Umbilical cord (tissue), 2 donors: Measurements from ENCODE around the gene TRMT2A. TPM values are rescaled to one million over a fixed set of nuclear protein-coding genes. Genes with fewer than 3 reads are reported as not detected.

ENCODE experiments used
- DNase-seq: peaks from one replicate; pipeline ENCODE4 v3.0.0-alpha.2; 2015; ENCODE audit warnings: low spot score
- total RNA-seq: library from RNA; depleted of rRNA; stranded (reverse); fragments of >200 nt; gene quantifications from one replicate; pipeline ENCODE4 v1.2.3, GENCODE V29; 2014; ENCODE audit warnings: low replicate concordance; ENCODE audit not compliant: insufficient read depth

The TRMT2A gene
- total RNA-seq, 1 donor from 2014 or later: 30.8 TPM

DNA sequence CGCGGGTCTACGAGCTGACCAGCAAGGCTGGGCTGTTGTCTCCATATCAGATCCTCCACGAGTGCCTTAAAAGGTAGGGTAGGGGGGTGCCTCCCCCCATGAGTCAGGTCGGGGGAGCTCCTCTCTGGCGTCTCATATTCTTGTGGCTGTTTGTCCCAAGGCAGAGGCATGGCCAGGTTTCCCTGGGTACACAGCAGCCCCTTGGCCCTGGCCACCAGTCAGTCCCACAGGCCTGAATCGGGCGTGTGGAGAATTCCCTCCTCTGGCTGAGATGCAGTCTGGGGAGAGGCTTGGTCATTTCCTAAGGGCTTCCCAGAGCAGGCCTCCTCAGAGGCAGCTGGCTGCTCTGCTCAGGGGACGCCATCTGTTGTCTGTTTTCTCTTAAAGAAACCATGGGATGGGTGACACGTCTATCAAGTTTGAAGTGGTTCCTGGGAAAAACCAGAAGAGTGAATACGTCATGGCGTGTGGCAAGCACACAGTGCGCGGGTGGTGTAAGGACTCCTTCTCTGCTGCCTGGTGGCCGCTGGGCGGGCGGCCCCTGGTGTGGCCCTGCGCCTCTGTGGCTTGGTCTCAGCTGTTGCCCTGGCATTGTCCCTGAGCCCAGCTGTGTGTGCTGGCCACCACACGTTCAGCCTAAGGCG lies 10.7 kb downstream of the TRMT2A start:
- DNase-seq: no peak

DNA sequence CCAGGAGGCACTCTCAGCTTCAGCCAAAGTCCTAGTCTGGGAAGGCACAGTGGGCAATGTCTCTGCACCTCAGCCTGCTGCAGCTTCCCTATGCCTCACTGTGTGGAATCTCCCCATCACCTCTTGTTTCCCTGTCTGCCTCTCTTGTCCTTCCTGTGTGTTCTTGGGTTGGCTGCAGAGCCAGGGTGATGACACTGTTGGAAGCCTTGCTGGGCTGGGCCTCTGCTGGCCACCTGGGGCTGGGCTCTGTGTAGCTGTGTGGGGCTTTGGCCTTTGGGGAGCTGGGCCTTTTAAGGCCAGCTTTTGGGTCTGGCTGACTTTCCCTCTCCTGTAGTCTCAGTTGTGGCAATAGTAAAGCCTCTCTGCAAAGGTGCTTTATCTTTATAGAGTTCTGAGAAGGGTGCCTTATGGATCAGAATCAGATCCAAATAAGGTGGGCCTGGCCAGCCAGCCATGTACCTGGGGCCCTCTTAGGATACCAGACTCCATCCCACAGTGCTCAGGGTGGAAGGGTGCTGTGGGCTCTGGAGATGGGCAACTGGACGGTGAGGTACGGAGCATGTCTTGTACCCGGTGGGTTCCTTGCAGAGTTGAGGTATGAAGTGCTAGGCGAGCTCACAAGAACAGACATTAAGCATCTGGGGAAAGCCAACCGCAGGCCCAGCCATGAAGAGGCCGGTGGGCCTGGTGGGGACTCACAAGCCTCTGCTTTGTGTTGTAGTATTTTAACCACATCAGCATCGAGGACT lies 11.4 kb downstream of the TRMT2A start:
- DNase-seq: no peak

DNA sequence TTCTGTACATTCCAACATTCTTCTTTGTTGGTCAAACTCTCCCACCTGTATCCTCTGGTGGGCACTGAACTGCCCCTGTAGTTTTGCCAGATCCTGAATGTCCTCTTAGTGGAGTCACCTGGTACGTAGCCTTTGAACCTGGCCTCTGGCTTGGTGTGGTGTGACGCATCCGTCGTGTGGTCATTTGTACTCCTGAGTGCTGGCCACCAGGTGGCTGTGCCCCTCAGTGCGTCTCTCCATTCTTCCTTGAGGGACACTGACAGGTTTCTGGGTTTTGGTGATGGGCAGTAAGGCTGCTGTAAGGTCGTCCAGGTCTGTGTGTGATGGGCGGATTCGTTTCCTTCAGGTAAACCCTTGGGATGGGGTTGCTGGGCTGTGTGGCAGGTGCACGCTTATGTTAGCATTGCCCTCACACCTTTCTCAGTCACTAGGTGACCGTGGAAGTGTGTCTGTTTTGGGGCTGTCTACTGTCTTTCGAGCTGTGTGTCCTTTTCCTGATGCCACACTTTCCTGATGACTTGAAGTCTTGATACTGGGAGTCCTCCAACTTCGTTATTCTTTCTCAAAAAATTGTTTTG lies 14.7 kb downstream of the TRMT2A start:
- DNase-seq: no peak

DNA sequence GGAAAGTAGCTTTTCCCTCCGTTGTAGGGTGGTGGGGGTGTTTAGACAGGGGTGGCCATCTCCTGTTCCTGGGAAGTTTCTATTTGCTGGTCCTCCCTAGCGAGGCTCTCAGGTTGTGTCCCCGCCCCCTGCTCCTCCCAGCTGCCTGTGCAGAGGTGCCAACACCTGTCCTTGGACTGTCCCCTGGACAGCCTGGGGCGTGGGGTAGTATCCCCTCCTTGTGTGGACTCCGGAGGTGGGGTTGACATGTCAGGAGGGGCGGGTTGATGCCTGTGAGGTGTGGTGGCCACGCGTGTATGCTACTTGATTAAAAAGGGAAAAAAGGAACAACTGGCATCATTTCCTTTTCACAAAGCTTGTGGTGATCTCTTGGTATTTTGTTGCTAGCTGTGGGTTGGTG lies 15.4 kb downstream of the TRMT2A start:
- DNase-seq: no peak

DNA sequence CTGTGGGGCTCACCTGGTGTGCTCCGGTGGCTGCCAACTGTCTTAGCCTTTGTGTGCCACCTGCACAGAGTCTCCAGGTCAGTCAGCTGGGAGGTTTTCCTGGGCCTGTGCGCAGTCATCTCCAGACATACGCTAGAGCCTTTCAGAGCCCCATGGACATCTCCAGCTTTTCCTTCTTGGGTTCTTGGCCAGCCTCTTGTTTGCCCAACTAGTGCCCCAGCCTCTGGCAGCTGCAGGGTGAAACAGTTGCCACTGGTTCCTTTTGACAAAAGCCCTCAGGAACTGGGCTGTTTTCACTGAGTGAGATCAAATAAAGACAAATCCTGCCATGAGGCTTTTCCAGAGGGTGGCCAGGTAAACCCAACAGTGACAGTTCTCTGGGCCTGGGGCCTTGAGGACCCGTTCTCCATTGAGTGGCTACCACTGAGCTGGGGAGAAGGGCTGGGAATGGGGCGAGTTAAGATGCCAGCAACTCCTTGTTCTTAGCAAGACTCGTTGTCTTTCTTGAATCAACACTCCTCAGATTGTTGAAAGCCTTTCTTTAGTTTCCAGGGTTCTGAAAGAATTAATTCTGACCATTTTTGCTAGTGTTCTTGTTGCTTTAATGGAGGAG lies 17.8 kb downstream of the TRMT2A start:
- no peak for DNase-seq

DNA sequence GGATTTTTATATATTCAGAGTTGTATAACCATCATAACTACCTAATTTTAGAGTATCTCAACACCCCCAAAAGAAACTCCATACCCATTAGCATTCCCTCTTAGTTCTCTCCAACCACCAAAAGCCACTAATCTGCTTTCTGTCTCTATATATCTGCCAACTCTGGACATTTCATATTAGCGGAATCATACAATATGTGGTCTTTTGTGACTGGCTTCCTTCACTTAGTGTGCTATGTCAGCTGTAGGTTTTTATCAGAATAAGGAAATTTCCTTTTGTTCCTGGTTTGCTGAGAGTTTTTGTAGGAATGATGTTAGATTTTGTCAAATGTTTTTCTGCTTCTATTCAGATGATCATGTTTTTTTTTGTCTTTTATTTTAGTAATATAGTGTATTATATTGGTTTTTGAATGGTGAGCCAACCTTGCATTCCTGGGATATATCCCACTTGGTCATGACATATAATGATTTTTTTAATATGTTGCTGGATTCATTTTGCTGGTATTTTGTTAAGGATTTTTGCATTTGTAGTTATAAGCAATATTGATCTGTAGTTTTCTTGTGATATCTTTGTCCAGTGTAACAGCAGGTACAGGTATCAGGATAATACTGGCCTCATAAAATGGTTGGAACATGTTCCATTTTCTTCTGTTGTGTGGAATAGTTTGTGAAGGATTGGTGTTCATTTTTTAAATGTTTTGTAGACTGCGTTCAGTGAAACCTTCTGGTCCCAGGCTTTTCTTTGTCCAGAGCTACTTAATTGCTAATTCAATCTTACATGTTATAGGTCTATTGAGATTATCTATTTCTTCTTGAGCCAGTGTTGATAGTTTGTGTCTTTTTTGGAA lies 20.2 kb downstream of the TRMT2A start:
- no peak for DNase-seq

DNA sequence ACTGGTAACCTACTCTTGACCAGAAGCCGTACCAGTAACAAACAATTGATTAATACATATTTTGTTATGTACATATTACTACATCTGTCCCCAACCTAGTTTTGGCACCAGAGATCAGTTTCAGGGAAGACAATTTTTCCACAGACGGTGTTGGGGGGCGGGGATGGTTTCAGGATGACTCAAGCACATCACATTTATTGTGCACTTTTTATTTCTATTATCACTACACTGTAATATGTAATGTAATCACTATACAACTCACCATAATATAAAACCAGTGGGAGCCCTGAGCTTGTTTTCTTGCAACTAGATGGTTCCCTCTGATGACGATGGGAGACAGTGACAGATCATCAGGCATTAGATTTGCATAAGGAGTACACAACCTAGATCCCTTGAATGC lies 21.5 kb downstream of the TRMT2A start:
- DNase-seq: no peak

DNA sequence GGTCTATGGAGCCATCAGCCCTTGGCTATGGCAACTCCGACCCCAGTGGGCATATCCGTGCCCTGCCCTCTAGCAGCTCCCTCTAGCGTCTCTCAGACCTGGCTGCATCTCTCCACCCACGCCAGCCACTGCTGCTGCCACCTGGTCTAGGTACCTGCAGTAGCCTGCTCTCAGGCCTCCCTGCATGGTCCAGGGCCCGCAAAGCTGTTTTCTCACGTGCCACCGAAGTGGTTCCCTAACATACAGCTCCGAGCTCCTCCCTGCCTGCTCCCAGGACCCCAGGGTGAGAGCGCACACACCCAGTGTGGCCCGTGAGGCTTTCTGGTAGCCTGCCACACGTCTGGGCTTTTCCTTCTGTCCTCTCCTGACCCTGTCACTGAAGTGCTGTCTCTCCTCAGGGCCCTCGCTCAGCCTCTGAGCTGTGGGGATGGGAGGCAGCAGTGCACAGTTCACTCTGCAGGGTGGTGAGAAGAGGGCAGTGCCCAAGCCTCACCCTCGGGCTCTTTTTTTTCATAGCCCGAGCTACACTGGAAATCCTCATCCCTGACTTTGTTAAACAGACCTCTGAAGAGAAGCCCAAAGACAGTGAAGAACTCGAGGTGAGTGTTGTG lies 22.7 kb downstream of the TRMT2A start:
- DNase-seq: no peak

DNA sequence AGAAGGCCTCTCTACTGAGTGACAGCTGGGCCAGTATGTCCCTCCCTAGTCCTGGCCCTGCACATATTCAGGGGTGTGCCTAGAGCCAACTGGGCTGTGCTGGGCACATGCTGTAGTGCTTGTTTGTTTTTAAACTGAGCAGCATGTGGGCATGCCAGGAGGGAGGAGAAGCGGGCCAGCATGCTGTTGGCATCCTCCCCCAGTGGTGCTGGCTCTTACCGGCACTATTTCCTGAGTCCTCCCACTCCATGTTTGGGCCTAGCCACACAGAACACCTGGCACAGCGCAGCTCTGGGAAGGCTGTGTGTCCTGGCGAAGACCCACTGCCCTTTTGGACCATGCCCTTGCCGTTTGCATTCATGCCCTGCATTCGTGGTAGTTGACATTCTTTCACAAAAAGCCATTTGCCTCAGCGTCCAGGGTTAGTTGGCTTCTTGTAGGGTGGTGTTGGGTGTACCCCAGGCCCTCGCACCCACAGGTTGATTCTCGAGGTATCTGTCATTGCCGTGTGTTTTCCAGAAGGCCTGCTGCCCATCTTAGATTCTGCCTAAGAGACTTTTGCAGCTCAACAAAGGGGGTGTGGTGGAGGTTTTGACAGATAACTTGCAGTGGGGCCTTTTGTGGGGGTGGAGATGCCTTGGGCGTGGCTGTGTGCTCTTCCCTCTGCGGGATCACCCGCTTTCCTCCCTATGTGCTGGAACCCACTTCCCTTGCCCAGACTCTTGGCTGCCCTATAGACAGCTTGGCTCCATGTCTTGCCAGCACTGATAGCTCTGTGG lies 23.4 kb downstream of the TRMT2A start:
- DNase-seq: no peak

DNA sequence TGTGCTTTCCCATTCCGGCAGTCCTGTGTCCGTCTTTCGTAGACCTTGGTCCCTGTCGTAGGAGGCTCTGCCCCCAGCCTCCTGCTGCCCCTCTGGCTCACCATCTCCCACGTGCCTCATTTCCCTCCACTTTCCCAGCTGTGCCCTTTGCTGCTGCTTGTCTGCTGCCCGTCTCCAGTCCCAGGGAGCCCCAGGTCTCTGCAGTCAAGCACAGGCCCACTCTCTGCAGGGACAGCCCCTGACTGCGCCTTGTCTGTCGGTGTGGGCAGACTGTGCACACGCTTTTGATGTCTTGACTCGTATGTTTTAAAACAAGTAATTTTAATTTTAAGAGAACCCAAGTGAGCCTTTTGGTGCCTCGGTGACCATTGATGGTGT lies 24.6 kb downstream of the TRMT2A start:
- no peak for DNase-seq

DNA sequence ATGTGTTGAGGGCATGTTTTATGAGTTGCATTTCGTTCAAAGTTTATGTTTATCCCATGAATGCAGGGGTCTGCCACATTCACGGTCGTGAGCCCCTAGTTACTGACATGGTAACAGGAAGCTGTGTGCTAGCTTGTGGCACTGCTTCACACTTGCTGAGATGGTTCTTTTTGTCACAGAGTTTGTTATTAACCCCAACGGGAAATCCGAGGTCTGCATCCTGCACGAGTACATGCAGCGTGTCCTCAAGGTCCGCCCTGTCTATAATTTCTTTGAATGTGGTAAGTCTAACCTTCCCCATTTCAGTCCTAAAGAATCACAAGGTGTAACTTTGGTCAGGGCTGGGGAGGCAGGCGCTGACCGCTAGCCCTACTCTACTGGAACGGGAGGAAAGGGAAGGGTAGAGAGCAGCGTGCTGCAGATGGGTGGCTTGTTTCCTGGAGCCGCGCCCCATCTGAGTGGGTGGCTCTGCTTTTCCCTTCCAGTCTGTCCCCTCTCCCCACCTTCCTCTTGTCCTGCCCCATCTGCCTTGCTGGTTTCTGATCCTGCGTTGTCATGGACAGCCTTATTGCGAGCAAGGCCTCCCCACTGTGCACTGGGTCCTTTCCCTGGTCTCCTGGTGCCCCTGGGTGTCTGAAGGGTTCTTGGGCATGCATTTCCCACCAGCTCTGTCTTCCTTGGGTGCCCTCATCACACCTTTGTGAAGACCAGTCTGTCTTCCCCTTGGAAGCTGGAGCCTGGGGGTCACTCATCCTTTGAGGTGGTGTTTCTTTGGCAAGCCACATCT lies 25.1 kb downstream of the TRMT2A start:
- no peak for DNase-seq

DNA sequence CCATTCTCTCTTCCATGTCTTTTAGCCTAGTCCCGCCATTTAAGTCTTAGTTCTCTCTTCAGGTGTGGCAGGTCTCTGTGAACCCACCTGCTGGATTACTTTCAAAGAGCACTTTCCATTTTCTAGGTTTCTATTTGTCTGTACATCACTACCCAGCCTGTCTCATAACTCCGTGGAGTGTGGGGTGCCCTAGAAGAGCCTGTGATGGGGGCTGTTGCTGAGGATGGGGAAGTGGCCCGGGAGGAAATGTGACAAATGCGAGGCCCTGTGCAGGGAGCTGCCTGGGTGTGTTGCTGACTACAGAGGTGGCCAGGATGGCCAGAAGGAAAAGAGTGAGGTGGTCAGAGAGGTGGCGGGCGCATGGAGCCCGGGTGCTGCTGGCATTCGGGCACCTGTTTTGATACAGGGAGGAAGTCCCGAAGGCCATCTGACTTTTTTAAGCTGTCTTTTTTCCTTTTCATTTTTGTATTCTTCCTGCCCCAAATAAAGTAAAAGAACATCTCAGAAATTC lies 26.2 kb downstream of the TRMT2A start:
- no peak for DNase-seq

DNA sequence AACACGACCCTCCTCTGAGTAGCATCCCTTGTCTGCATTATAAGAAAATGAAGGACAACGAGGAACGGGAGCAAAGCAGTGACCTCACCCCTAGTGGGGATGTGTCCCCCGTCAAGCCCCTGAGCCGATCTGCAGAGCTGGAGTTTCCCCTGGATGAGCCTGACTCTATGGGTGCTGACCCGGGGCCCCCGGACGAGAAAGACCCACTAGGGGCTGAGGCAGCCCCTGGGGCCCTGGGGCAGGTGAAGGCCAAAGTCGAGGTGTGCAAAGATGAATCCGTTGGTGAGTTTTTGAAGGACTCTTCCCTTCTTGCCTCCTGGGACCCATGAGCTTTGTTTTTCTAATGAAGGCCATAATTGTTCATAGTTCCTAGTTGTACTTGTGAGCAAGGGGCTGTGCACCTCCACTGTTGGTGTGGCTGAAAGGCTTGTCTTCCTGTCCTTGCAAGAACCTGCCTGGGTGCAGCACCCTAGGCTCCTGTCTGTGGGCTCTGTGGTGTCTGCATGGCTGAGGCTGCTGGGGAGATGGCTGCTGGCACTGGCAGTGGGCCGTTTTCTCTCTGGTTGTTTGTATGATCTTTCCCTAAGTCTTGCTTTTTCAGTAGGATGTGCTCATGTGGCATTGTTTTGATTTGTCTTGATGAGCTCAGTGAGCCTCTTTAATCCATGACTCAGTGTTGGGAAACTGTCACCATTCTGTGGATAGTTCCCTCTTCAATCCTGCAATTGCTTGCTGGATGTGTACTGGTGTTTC lies 26.9 kb downstream of the TRMT2A start:
- DNase-seq: no peak

DNA sequence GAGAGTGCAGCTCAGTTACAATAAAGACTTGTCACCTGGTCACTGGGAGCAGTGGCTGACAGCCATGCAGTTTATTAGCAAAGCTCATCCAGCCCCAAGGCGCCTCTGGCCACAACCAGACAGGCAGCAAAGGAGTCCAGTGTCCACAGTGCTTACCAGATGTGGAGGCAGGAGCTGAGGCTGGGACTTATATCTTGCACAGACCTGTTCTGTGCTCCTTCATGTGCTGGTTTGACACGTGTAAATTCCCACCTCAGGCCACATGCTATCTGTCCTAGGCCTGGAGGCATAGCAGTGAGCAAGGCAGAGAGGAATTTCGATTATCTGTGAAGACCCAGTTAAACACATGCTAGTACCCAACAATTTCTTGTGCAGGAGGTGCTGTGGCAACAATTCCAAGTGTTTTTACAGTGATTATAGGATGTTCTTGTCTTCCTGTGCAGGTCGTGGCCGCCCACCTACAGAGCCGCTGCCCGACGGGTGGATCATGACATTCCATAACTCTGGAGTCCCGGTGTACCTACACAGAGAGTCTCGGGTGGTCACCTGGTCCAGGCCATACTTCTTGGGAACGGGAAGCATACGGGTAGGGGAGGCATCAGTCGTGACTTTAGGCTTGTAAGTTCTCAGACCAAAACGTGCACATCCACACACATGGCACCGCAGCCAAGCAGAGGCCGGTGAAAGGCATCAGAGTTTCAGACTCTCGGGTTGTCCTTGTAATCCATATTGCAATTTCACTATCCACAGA lies 27.6 kb downstream of the TRMT2A start:
- DNase-seq: no peak

DNA sequence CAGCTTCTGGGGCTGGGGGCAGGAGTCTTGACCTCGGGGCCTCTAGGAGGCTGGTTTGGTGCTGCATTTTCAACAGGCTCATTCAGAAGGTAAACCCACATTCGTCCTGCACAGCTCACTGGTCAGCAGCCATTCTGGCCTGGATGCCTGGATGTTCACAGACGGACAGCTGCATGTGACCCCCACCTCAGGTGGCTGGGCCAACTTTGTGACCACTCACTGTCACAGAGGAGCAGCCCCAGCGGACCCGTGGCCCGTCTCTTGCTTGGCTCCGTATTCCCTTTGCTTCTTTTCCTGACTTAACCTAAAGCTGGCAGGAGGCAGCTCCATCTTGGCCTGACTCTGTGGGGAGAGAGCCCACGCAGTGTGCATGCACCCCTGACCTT lies 28.8 kb downstream of the TRMT2A start:
- no peak for DNase-seq

DNA sequence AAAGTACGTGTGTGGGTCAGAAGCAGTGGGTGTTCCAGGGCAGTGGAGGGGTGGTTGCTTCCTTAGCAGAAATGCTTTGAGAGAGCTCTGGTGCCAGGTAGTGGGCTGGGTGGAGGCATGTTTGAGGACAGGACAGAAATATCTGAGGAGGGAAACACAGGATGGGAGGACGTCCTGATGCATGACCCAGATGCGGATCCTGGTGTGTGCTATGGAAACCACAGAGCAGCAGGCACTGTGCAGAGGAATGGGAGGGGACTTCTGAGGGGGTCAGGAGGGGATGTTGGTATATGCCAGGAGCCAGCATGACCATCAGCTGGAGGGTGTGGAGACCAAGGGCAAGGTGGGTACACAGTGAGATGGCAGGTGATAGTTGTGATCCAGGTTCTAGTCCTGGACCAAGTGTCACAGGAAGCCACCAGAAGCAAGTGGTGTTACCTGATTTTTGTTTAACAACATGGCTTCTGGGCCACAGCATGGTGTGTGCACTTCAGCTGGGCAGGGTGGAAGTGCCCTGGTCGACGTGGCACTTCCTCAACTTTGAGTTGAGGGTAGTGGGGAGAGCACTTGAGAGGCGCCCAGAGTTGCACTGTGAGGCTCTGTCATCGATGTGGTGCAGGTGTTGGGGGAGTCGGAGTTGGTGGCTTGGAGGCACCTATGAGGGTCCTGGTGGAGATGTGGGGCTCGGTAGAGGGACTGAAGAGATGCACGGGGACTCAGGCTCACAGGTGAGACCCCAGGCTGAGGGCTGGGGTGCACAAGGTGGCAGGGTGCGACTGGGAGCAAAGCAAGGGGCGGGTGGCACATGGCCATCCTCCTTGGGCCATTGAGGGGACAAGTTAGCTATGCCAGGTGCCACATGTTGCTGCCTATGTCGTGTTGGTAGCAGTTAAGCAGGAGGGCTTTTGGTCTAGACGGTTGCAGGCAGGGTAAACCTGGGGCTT lies 29.4 kb downstream of the TRMT2A start:
- no peak for DNase-seq

DNA sequence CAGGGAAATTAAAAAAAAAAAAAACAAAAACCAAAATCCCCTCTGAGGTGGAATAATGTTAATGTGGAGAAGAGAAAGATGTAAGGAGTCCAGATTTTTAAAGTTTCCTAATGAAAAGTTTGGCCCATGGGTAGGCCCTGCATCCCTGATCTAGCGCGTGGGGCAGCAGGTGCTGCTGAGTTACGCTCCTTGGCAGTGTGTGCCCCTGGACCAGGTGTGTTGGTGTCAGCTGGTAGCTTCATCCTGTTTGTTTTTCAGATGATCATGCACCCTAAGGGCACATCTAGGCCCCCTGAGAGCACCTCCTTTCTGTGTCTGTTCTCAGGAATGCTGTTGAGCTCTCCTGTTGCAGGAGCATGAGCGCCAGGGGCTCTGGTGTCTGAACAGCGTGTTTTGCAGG lies 30.3 kb downstream of the TRMT2A start:
- no peak for DNase-seq
